Activated naive CD4-positive, alpha-beta T cell treated with anti-CD3 and anti-CD28 coated beads, Interleukin-2, amount 50 U/mL, for 24 hours (primary cell): ENCODE data around the gene CHD9NB.

Experiments used
- H3K27ac Mint-ChIP-seq: one replicate; pipeline ENCODE4 v1.8.0; 2021; ENCODE audit warnings: mild to moderate bottlenecking, mixed read lengths
- H3K27me3 Mint-ChIP-seq: one replicate; pipeline ENCODE4 v1.8.0; 2021; ENCODE audit warnings: mixed read lengths
- H3K36me3 Mint-ChIP-seq: one replicate; pipeline ENCODE4 v1.8.0; 2021; ENCODE audit warnings: mixed read lengths
- H3K4me1 Mint-ChIP-seq: one replicate; pipeline ENCODE4 v1.8.0; 2021; ENCODE audit warnings: mixed read lengths
- H3K4me3 Mint-ChIP-seq: one replicate; pipeline ENCODE4 v1.8.0; 2021; ENCODE audit warnings: mild to moderate bottlenecking, mixed read lengths
- H3K9me3 Mint-ChIP-seq: one replicate; pipeline ENCODE4 v1.8.0; 2021; ENCODE audit warnings: mixed read lengths

Gene CHD9NB

DNA sequence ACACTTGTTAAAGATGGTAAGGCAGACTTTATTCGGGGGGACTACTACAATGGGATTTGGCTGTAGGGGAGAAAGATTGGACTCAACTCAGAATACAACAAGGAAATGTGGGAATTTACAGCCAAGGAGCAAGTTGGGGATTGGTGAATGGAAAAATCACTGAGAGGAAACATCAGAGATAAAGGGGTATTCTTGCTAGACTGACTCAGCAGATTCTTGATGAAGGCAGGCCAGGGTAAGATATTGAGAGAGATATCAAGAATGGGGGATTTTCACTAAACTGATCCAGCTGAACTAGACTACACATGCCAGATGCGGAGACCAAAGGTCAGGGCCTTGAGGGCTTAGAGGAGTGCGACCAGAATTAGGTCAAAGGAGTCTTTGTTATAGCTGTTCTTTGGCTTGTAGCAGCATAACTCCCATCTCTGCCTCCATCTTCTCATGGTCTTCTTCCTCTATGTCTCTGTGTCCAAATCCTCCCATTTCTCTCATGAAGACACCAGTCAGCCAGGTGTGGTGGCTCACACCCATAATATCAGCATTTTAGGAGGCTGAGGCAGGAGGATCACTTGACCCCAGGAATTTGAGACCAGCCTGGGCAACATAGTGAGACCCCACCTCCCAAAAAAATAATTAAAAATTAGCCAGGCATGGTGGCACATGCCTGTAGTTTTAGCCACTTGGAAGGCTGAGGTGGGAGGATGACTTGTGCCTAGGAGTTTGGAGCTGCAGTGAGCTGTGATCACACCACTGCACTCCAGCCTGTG lies 17.3 kb downstream of the CHD9NB start:
- peaks cover 11% of the 10 kb centered on the region for H3K27me3 Mint-ChIP-seq

DNA sequence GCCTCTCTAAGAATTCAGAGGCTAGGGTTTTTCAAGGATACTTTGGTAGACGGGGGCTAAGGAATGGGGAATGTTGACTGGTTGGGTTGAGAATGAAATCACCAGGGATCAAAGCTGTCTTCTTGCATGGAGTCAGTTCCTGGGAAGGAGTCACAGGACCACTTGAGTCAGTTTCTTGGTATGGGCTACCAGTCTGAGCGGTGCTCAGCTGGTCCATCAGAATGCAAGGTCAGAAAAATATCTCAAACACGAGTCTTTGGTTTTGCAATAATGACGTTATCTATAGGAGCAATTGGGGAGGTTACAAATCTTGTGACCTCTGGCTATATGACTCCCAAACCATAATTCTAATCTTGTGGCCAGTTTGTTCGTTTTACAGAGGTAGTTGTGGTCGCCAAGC lies 18.4 kb downstream of the CHD9NB start:
- no peak overlapping the region for H3K27ac Mint-ChIP-seq
- peaks cover 1% of the 10 kb centered on the region for H3K36me3 Mint-ChIP-seq
- H3K4me1 Mint-ChIP-seq: no peaks in the 10 kb centered on the region
- no peak overlapping the region for H3K4me3 Mint-ChIP-seq
- H3K27me3 Mint-ChIP-seq: peaks cover 11% of the 10 kb centered on the region
- H3K9me3 Mint-ChIP-seq: no peaks in the 10 kb centered on the region

More for the DNA sequence above, 17.3 kb downstream of the CHD9NB start:
- no peaks in the 10 kb centered on the region for H3K9me3 Mint-ChIP-seq
- peaks cover 1% of the 10 kb centered on the region for H3K36me3 Mint-ChIP-seq
- no peaks in the 10 kb centered on the region for H3K4me1 Mint-ChIP-seq
- H3K4me3 Mint-ChIP-seq: no peak overlapping the region
- no peak overlapping the region for H3K27ac Mint-ChIP-seq

DNA sequence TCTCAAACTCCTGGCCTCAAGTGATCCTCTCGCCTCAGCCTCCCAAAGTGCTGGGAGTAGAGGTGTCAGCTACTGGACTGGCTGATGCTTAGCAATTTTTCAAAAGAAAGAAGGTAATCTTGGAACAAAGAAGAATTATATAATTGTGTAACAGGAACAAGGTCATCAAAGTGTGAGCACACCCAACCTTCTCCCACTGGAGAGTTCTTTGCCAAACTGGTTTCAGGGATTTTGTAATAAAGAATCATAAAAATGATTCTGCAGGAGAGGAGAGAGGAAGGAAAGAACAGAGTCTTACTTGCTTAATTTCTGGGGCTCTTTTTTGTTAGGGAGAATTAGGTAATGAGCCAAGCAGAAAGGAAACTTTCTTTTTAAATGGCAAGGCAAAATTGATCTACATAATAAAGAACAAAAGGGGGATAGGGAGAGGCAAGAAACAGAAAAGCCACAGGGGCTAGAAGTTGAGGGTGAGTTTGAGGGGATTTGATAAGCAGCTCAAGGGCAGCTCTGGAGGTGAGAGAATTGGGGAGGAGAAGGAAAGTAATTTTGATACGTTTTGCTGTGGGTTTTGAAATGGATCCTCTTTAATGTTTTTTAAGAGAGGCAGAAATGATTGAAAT lies 21.3 kb downstream of the CHD9NB start:
- Mint-ChIP-seq H3K36me3 (peaks cover 1% of the 10 kb centered on the region), H3K27me3 (peaks cover 9% of the 10 kb centered on the region), H3K4me3 (no peak overlapping the region), H3K4me1 (no peaks in the 10 kb centered on the region), H3K9me3 (no peaks in the 10 kb centered on the region), H3K27ac (peak overlapping the region; percentile 11)

GRCh38 chr16:53029971-53030370 lies 22.7 kb downstream of the CHD9NB start:
- Mint-ChIP-seq H3K9me3 (no peaks in the 10 kb centered on the region), H3K4me1 (no peaks in the 10 kb centered on the region), H3K4me3 (no peak overlapping the region), H3K27me3 (peaks cover 8% of the 10 kb centered on the region), H3K27ac (no peak overlapping the region), H3K36me3 (peaks cover under 1% of the 10 kb centered on the region)

GRCh38 chr16:53024045-53024444 lies 28.7 kb downstream of the CHD9NB start:
- no peaks in the 10 kb centered on the region for H3K4me1 Mint-ChIP-seq
- H3K4me3 Mint-ChIP-seq: no peak overlapping the region
- no peak overlapping the region for H3K27ac Mint-ChIP-seq
- no peaks in the 10 kb centered on the region for H3K9me3 Mint-ChIP-seq
- H3K27me3 Mint-ChIP-seq: peaks cover 1% of the 10 kb centered on the region
- no peaks in the 10 kb centered on the region for H3K36me3 Mint-ChIP-seq

DNA sequence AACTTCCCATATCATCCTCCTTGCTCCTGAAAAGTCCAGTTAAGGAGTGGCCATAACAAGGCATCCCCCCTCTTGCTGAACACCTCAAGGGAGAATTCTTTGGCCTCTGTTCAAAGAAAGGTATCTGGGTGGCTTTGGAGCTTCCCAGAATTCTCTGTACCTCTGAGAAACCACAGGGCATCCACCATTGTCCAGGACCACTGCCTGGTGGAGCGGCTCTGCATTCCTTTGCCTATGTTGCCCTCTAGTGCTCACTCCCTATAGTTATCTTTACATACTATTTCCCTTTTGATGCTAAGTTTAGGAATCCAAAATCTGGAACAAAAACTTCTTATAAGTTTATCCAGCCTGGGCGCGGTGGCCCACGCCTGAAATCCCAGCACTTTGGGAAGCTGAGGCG lies 30.3 kb downstream of the CHD9NB start:
- Mint-ChIP-seq H3K27me3 (peaks cover 1% of the 10 kb centered on the region), H3K4me3 (no peak overlapping the region), H3K36me3 (no peaks in the 10 kb centered on the region), H3K27ac (no peak overlapping the region), H3K4me1 (no peaks in the 10 kb centered on the region), H3K9me3 (no peaks in the 10 kb centered on the region)

GRCh38 chr16:53018834-53019416 lies 33.8 kb downstream of the CHD9NB start:
- H3K4me3 Mint-ChIP-seq: no peak overlapping the region
- H3K36me3 Mint-ChIP-seq: no peaks in the 10 kb centered on the region
- H3K27me3 Mint-ChIP-seq: peaks cover 15% of the 10 kb centered on the region
- no peak overlapping the region for H3K27ac Mint-ChIP-seq
- no peaks in the 10 kb centered on the region for H3K4me1 Mint-ChIP-seq
- no peaks in the 10 kb centered on the region for H3K9me3 Mint-ChIP-seq

GRCh38 chr16:53014287-53014686 lies 38.4 kb downstream of the CHD9NB start:
- Mint-ChIP-seq H3K4me3 (no peak overlapping the region), H3K9me3 (no peaks in the 10 kb centered on the region), H3K4me1 (no peaks in the 10 kb centered on the region), H3K27ac (no peak overlapping the region), H3K36me3 (no peaks in the 10 kb centered on the region), H3K27me3 (peaks cover 21% of the 10 kb centered on the region)

DNA sequence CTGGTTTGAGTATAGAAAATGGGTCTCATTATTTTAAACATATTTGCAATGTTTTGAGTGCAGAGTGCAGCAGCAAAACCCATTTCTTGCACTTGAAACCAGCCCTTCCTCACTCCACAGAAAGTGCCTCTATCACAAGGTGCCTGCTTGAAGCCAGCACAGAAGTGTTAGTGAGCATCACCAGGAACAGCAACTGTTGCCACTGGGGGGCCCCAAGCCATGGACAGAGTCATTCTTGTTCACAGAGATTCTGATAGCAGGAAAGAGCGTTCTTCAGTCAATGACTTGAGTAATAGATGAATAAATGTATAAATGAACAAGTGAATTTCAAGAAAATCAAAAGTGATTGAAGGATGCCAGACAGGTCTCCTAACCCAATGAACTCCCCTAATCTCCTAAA lies 45.6 kb downstream of the CHD9NB start:
- H3K27me3 Mint-ChIP-seq: peaks cover 10% of the 10 kb centered on the region
- no peaks in the 10 kb centered on the region for H3K4me1 Mint-ChIP-seq
- no peak overlapping the region for H3K4me3 Mint-ChIP-seq
- H3K9me3 Mint-ChIP-seq: no peaks in the 10 kb centered on the region
- H3K36me3 Mint-ChIP-seq: no peaks in the 10 kb centered on the region
- no peak overlapping the region for H3K27ac Mint-ChIP-seq

- no peak overlapping the region for H3K4me3 Mint-ChIP-seq
- H3K27me3 Mint-ChIP-seq: peaks cover 3% of the 10 kb centered on the region
- no peaks in the 10 kb centered on the region for H3K36me3 Mint-ChIP-seq
- no peaks in the 10 kb centered on the region for H3K9me3 Mint-ChIP-seq
- no peak overlapping the region for H3K27ac Mint-ChIP-seq
- no peaks in the 10 kb centered on the region for H3K4me1 Mint-ChIP-seq
These were observed 54.8 kb downstream of the CHD9NB start for GRCh38 chr16:52997922-52998321.

GRCh38 chr16:52994942-52995341 lies 57.8 kb downstream of the CHD9NB start:
- Mint-ChIP-seq H3K27ac (no peak overlapping the region), H3K27me3 (peaks cover 3% of the 10 kb centered on the region), H3K9me3 (no peaks in the 10 kb centered on the region), H3K4me1 (no peaks in the 10 kb centered on the region), H3K36me3 (no peaks in the 10 kb centered on the region), H3K4me3 (no peak overlapping the region)

DNA sequence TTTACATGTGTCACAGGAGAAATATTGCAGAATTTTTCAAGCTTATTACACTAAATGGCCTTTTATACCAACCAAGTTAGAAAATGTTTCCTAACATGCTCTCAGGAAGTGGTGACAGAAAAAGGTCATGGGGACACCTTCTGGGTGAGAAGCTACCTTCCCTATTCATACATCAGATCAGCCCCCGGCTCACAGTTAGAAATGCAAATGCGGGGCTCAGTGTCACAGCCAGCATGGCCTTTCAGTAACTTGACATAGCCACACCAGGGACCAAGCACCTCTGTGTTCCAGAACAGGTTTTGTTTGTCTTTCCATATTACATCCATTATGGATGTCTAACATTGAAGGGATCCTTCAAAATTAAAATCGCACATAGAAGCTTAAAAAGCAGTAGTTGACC lies 59.5 kb downstream of the CHD9NB start:
- Mint-ChIP-seq H3K27me3 (peaks cover 7% of the 10 kb centered on the region), H3K9me3 (no peaks in the 10 kb centered on the region), H3K4me1 (no peaks in the 10 kb centered on the region), H3K27ac (no peak overlapping the region), H3K36me3 (no peaks in the 10 kb centered on the region), H3K4me3 (no peak overlapping the region)

DNA sequence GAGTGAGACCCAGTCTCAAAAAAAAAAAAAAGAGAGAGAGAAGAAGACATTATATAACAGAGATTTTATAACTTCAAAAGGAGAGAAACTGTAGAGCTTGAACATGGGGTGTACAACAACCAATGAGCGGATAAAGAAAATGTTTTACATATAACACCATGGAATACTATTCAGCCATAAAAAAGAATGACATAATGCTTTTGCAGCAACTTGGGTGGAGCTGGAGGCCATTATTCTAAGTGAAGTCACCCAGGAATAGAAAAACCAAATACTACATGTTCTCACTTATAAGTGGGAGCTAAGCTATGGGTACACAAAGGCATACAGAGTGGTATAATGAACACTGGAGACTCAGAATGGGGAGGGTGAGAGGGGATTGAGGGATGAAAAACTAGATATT lies 61.1 kb downstream of the CHD9NB start:
- Mint-ChIP-seq H3K4me1 (no peaks in the 10 kb centered on the region), H3K36me3 (no peaks in the 10 kb centered on the region), H3K27ac (no peak overlapping the region), H3K9me3 (no peaks in the 10 kb centered on the region), H3K27me3 (peaks cover 9% of the 10 kb centered on the region), H3K4me3 (no peak overlapping the region)
